ENCODE results near the gene SPTSSB. TPM values are rescaled to one million over a fixed set of nuclear protein-coding genes. Genes with fewer than 3 reads are reported as not detected.

Gene SPTSSB
- polyA plus RNA-seq, 1 donor from 2014 or later, result not detected

GRCh38 chr3:161296814-161297213 is 74.5 kb downstream of the SPTSSB start:
- H3K4me1 Mint-ChIP-seq, result no peaks in the 10 kb centered on the region
- no peak overlapping the region for H3K4me3 Mint-ChIP-seq
- H3K27me3 Mint-ChIP-seq, result peaks cover 2% of the 10 kb centered on the region
- peaks cover 6% of the 10 kb centered on the region for H3K36me3 Mint-ChIP-seq
- H3K27ac Mint-ChIP-seq, result no peak overlapping the region
- H3K9me3 Mint-ChIP-seq, result peaks cover 11 to 27% (median 16%) of the 10 kb centered on the region in 3 donors

DNA sequence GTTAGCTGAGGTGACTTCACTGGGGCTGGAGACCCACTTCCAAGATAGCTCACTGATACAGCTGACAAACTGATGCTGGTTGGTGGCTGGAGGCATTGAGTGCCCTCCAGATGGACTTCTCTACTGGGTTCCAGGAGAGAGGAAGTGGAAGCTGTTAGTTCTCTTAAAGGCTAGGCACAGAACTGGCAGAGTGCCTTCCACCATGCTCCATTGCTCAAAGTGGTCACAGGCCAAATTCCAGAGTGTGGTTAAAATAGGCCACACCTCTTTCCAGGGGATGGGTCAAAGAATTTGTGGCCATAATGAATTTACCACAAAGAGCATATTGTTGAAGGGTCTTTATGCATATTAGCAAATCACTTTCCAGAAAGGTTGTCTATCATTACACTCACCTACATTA is 76.0 kb downstream of the SPTSSB start:
- peaks cover 2% of the 10 kb centered on the region for H3K27me3 Mint-ChIP-seq
- H3K9me3 Mint-ChIP-seq, result peaks cover 11 to 27% (median 14%) of the 10 kb centered on the region in 3 donors
- H3K27ac Mint-ChIP-seq, result no peak overlapping the region
- peaks cover 6% of the 10 kb centered on the region for H3K36me3 Mint-ChIP-seq
- H3K4me3 Mint-ChIP-seq, result no peak overlapping the region
- no peaks in the 10 kb centered on the region for H3K4me1 Mint-ChIP-seq

Other genes starting within 250 kb of the SPTSSB start
- gene NMD3, start 150.2 kb downstream of the SPTSSB start, polyA plus RNA-seq, result 33.9 TPM
- gene OTOL1, start 125.3 kb upstream of the SPTSSB start, polyA plus RNA-seq, result not detected